IMR-90 (cell line): ENCODE measurements around the gene COPS4.

Experiments
- CEBPB ChIP-seq: IDR thresholded peaks from 2 replicates; pipeline ENCODE4 v1.6.1; 2012; ENCODE audit warnings: low read depth, low read length, improper control_type of control experiment
- CHD1 ChIP-seq: IDR thresholded peaks from 2 replicates; pipeline ENCODE4 v1.6.1; 2012; ENCODE audit warnings: low read depth, low read length, improper control_type of control experiment
- CTCF ChIP-seq: conservative IDR thresholded peaks from 2 replicates; pipeline ENCODE4 v1.5.1; 2012; ENCODE audit warnings: mild to moderate bottlenecking, low read depth, low read length, improper control_type of control experiment
- FOS ChIP-seq: fragments of 150-350 bp; IDR thresholded peaks from 2 replicates; pipeline ENCODE4 v1.6.1; 2016; ENCODE audit warnings: low read depth, low read length
- MAFK ChIP-seq: IDR thresholded peaks from 2 replicates; pipeline ENCODE4 v1.6.1; 2012; ENCODE audit warnings: low read depth, low read length, improper control_type of control experiment
- MAZ ChIP-seq: IDR thresholded peaks from 2 replicates; pipeline ENCODE4 v1.6.1; 2012; ENCODE audit warnings: low read depth, mild to moderate bottlenecking, low read length, improper control_type of control experiment, moderate library complexity, borderline replicate concordance
- MXI1 ChIP-seq: IDR thresholded peaks from 2 replicates; pipeline ENCODE4 v1.6.1; 2012; ENCODE audit warnings: low read depth, mild to moderate bottlenecking, low read length, moderate library complexity, borderline replicate concordance
- NFE2L2 ChIP-seq: fragments of 150-350 bp; IDR thresholded peaks from 2 replicates; pipeline ENCODE4 v1.6.1; 2016; ENCODE audit warnings: low read depth, mild to moderate bottlenecking, low read length
- POLR2A ChIP-seq: IDR thresholded peaks from 2 replicates; pipeline ENCODE4 v1.6.1; 2012; ENCODE audit warnings: mild to moderate bottlenecking, low read depth, low read length
- RAD21 ChIP-seq: IDR thresholded peaks from 2 replicates; pipeline ENCODE4 v1.6.1; 2012; ENCODE audit warnings: low read length, improper control_type of control experiment
- RCOR1 ChIP-seq: IDR thresholded peaks from 2 replicates; pipeline ENCODE4 v1.6.1; 2012; ENCODE audit warnings: mild to moderate bottlenecking, low read length, improper control_type of control experiment; ENCODE audit not compliant: insufficient replicate concordance
- RFX5 ChIP-seq: IDR thresholded peaks from 2 replicates; pipeline ENCODE4 v1.8.0; 2012; ENCODE audit warnings: low read depth, mild to moderate bottlenecking, low read length, moderate library complexity
- SMC3 ChIP-seq: fragments of 150-350 bp; IDR thresholded peaks from 2 replicates; pipeline ENCODE4 v1.6.1; 2016; ENCODE audit warnings: low read depth, mild to moderate bottlenecking, antibody characterized with exemption, low read length, moderate library complexity
- TF ChIP-seq, protein P1 (sequence below): fragments of 150-350 bp; IDR thresholded peaks from 2 replicates; pipeline ENCODE4 v1.6.1; 2016; ENCODE audit warnings: low read depth, mild to moderate bottlenecking, low read length, moderate library complexity, borderline replicate concordance

DNA sequence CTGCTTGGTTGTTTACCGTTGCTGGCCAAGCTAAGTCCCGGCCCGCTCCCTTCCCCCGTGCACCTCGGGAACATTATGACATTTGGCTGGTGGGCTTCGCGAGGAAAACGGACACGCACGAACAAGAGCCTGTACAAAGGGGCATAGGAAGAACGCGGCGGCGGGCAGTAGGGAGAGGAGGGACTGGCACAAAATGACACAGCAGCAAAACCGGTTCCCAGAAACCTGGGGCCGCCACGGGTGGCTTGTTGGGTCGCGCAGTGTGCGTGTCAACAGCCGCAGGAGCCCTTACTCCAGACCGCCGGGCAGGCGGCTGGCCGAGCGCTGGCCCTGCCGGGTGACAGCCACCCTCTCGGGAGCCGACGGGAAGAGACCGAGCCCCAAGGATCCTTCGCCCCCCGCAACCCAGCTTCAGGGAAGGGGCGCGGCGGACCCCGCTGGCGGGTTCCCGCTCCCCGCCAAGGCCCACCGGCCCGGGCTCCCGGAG, 22.7 kb upstream of the COPS4 start:
- no peak for TF ChIP-seq CEBPB
- TF ChIP-seq CTCF: no peak
- TF ChIP-seq POLR2A: no peak
- TF ChIP-seq RCOR1: no peak
- peak; percentile 9; the same call in 1 of the 2 replicates for TF ChIP-seq MXI1
- TF ChIP-seq RFX5: no peak
- TF ChIP-seq CHD1: no peak
- no peak for TF ChIP-seq NFE2L2
- TF ChIP-seq MAZ: no peak
- TF ChIP-seq MAFK: no peak
- TF ChIP-seq RAD21: no peak
- no peak for TF ChIP-seq SMC3
- TF ChIP-seq, protein P1, sequence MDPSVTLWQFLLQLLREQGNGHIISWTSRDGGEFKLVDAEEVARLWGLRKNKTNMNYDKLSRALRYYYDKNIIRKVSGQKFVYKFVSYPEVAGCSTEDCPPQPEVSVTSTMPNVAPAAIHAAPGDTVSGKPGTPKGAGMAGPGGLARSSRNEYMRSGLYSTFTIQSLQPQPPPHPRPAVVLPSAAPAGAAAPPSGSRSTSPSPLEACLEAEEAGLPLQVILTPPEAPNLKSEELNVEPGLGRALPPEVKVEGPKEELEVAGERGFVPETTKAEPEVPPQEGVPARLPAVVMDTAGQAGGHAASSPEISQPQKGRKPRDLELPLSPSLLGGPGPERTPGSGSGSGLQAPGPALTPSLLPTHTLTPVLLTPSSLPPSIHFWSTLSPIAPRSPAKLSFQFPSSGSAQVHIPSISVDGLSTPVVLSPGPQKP: no peak
- TF ChIP-seq FOS: no peak
